Measurements from ENCODE around the gene CACNA1C.

GRCh38 chr12:2297004-2297403 lies 244.2 kb downstream of the CACNA1C start:
- TF ChIP-seq, protein P1, sequence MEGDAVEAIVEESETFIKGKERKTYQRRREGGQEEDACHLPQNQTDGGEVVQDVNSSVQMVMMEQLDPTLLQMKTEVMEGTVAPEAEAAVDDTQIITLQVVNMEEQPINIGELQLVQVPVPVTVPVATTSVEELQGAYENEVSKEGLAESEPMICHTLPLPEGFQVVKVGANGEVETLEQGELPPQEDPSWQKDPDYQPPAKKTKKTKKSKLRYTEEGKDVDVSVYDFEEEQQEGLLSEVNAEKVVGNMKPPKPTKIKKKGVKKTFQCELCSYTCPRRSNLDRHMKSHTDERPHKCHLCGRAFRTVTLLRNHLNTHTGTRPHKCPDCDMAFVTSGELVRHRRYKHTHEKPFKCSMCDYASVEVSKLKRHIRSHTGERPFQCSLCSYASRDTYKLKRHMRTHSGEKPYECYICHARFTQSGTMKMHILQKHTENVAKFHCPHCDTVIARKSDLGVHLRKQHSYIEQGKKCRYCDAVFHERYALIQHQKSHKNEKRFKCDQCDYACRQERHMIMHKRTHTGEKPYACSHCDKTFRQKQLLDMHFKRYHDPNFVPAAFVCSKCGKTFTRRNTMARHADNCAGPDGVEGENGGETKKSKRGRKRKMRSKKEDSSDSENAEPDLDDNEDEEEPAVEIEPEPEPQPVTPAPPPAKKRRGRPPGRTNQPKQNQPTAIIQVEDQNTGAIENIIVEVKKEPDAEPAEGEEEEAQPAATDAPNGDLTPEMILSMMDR (IDR thresholded peaks at IDR 0.05): no peak
- no peak for TF ChIP-seq POLR2A (IDR thresholded peaks at IDR 0.05)
